ELF-1 (cell line): ENCODE measurements around the gene PRR33.
"Not testable (repeated sequence)": the region's sequence is repeated elsewhere in the genome, so short reads cannot be mapped to it uniquely, and the experiment has no call there.

Experiments
- DNase-seq: peaks from one replicate; pipeline ENCODE4 v3.0.0-alpha.2; 2016; ENCODE audit warnings: low read depth, low spot score

PRR33 gene

DNA sequence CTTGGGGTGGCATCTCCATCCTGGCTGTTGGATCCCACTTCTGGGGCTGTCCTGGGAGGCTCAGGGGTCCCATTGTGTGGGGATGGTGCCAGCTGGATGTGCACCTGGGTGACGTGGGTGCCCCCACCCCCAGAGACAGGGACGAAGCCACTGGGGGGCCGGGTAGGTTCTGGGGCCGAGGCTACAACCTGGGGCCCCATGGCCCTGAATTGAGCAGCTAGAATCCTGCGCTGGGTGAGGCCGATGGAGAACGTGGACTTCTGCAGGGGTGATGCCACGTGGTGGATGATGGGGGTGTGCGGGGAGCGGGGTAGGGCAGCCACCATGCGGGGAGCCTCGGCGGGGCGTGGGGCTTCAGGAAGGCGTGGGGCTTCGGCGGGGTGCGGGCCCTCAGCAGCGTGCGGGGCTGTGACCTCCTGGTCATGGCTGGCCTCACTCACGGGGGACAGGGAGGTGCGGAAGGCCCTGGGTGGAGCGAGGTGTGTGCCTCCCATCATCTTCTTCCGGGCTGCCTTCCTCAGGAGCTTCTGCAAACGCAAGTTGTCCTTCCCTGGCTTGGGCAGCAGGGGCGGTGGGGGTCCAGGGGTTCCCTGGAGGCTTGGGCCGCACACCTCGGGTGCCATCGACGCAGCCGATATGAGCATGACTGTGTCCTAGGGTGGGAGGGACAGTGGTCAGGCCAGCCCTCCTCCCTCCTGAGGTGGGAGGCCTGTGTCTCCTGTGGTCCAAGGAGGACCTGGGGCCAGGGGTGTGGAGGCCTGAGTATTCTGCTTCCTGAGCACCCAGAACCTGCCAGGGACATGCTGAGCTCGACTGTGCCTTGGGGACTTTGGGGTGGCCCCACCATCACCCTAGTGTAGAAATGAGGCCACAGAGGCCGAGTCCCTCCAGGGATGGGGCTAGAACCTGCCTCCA lies 1.5 kb downstream of the PRR33 start:
- DNase-seq, result no peak

DNA sequence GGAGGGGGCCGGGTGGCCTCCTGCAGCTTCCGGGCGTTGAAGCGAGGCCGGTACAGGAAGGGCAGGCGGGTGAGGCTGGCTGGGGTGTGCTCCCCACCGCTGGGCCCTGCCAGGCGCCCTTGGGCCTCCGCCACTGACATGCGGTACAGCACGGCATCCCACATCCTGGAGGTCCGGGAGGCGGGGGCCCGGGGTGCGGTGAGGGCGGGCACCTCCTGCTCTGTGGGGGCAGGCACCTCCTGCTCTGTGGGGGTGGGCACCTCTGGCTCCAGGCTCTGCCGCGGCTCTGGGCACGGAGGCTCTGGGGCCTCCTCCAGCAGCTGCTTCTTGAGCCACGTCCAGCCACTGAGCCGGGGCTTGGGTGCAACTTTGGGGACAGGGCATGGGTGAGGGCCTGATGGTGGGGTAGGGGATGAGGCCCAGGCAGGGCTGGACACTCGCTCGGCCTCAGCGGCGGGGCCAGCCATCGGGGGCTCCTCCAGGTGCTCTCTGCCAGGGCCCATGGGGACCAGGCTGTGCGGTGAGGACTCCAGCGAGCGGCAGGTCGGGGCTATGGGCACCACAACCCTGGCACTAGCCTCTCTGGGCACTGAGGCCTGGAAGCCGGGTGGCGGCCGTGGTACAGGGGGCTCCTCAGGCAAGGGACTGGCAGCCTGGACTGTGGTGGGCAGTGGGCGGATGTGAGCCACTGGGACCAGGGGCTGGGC lies 2.3 kb downstream of the PRR33 start:
- no peak for DNase-seq

DNA sequence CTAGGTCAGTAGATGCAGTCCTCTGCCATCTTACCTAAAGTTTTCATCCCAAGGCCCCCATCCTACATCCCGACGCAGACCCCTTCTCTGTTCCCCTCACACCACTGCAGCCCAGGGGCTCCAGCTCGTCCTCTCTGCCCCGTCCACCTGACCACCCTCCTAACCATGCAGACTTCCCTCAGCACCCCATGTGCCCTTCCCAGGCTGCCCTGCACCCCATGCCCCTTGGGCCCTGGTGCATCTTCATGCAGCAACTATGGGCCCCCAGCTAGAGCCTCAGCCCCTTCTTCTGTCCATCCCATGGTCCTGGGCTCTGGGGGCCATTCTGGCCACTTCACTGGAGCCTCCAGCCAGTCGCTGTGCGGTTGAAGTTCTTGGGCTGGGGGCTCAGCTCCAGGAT lies 2.9 kb downstream of the PRR33 start:
- no peak for DNase-seq

DNA sequence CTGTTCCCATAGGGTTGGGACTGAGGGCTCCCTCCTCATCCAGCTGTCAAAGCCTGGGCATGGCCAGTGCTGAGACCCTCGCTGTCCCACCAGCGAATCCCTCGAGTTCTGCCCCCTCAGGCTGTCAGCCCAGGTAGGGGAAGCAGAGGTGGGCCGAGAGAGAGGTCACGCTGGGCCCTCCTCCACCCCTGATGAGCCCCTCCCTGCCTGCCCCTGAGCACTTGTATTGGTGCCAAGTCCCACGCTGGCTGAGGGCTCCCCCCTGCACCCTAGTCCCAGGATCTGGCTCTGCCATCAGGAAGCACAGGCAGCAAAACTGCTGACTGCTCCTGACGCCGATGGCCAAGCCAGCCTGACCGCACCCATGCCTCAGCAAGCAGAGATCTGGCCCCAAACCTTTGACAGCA lies 3.3 kb downstream of the PRR33 start:
- no peak for DNase-seq

DNA sequence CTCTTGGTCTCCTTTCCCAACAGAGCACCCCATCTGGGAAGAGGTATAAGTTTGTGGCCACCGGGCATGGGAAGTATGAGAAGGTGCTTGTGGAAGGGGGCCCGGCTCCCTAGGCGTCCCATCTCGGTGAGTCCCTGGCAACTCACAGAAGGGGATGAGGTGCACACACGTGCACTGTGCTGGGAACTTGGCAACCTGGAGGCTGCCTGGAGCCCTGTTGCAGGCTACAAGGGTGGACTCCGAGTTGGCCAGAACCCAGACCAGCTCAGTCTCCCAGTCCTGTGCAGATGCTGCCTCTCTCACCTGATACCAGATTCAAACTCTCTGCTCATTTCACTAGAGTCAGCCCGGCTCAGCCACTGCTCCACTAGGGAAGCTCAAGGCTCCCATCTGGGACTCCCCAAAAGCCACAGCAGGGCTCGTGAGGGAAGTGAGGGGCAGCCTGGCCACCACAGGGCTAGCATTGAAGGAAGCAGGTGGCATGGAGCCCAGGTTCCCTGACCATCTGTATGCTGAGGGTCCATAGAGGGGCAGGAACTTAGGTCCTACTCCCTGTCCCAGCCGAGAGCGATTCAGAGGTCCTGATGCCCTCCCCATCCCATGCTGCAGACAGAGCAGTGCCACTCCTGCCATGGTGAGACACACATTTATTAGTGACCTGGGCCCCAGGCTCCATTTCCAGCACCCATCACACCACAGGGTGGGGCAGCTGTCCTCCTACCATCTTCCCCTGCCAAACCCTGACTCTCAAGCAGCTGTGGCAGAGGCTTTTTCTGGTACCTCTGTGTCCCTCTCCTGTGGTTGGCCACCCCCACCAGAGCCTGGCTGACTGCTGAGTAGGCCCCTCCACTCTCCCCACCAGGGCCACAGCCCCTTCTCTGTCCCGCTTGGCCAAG lies 4.0 kb downstream of the PRR33 start:
- no peak for DNase-seq

GRCh38 chr11:1886551-1886950 lies 5.1 kb downstream of the PRR33 start:
- DNase-seq, result not testable (repeated sequence)

DNA sequence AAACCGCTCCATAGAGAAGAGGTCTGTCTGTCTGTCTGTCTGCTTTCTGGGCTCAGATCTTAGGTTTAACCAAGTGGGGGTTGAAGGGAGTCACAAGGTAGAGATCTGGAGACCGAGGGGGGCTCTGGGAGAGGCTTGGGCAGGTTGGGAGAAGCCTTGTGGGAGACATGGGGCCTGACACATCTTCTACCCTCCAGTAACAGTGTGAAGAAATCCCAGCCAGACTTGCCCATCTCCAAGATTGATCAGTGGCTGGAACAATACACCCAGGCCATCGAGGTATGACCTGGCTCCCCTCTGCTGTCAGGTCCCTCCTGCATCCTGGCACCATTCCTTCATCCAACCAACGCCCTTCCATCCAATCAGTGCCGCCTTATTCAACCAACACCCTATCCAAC lies 7.4 kb downstream of the PRR33 start:
- no peak for DNase-seq

- no peak for DNase-seq
These were observed 8.1 kb downstream of the PRR33 start for GRCh38 chr11:1883346-1884302.

GRCh38 chr11:1882265-1883238 lies 9.1 kb downstream of the PRR33 start:
- peak; percentile 93 for DNase-seq

GRCh38 chr11:1881442-1882264 lies 10.0 kb downstream of the PRR33 start:
- no peak for DNase-seq

GRCh38 chr11:1880746-1881441 lies 10.8 kb downstream of the PRR33 start:
- no peak for DNase-seq

- DNase-seq, result no peak
These were observed 11.6 kb downstream of the PRR33 start for GRCh38 chr11:1879941-1880720.

- no peak for DNase-seq
These were observed 12.3 kb downstream of the PRR33 start for GRCh38 chr11:1879342-1879940.

- no peak for DNase-seq
These were observed 13.3 kb downstream of the PRR33 start for GRCh38 chr11:1878137-1879031.

- no peak for DNase-seq
These were observed 14.2 kb downstream of the PRR33 start for GRCh38 chr11:1877211-1878136.
